Measurements from ENCODE around the gene MED4. TPM values are rescaled to one million over a fixed set of nuclear protein-coding genes. Genes with fewer than 3 reads are reported as not detected.

MED4 gene
- total RNA-seq, 2 donors from 2014 or later: 33.9 to 36.4 TPM

DNA sequence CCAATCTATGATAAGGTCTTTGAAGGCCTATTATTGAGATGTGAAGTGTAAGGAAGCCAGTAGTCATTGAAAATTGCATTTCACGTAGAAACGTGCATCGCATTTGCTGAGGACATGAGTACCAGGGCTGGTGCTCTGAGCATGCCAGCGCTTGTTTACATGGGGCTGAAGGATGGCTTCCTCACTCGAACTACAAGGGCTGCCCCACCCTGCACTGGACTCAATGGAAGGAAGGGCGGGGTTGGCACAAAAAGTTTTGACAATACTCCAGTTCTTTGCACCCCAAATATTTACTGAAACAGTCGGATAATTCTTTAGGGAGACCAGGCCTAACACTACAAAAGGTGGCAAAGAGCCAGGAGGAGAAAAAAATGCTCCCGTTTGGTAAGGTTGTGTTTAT is 28.9 kb upstream of the MED4 start:
- TF ChIP-seq, protein P1, sequence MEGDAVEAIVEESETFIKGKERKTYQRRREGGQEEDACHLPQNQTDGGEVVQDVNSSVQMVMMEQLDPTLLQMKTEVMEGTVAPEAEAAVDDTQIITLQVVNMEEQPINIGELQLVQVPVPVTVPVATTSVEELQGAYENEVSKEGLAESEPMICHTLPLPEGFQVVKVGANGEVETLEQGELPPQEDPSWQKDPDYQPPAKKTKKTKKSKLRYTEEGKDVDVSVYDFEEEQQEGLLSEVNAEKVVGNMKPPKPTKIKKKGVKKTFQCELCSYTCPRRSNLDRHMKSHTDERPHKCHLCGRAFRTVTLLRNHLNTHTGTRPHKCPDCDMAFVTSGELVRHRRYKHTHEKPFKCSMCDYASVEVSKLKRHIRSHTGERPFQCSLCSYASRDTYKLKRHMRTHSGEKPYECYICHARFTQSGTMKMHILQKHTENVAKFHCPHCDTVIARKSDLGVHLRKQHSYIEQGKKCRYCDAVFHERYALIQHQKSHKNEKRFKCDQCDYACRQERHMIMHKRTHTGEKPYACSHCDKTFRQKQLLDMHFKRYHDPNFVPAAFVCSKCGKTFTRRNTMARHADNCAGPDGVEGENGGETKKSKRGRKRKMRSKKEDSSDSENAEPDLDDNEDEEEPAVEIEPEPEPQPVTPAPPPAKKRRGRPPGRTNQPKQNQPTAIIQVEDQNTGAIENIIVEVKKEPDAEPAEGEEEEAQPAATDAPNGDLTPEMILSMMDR (IDR thresholded peaks at IDR 0.05): no peak
- TF ChIP-seq POLR2AphosphoS5 (IDR thresholded peaks at IDR 0.05): peak; percentile 40
- intact Hi-C loops (cut with DNase I): loop anchor here (2.0 to 10.0 kb wide), 3 partner anchors 29 to 441 kb away; partner anchors contain the start of genes MED4 and RB1
- Histone ChIP-seq H3K27ac (peak overlapping the region; percentile 13 to 41), H3K4me3 (no peak overlapping the region), H3K9me3 (no peaks in the 10 kb centered on the region), H3K36me3 (no peaks in the 10 kb centered on the region), H3K27me3 (replicated peaks; ENCODE audit: insufficient read depth) (no peaks in the 10 kb centered on the region), H3K4me1 (replicated peaks) (peaks cover 14% of the 10 kb centered on the region)
- 48% methylated on average over 8 of the region's 8 CpGs for WGBS
- DNase-seq (ENCODE audit: low spot score): peak; percentile 41

DNA sequence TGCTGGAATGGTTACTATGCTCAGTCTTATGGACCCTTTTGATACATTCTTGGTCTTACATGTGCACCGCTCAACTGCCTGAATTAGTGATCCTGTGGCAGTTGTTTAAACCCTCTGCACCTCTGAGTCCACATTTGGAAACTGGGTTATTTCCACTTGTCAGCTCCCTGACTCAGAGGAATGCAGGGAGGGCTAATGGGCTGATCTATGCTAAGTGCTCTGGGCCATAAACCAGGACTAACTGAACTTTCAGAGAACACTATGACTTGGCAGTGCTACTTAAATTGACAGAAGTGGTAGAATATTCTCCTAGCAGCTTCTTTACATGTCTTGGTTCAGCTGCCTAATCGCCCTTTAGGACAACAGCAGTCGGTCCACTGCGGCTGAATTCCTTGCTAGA is 26.8 kb upstream of the MED4 start:
- no peak for DNase-seq (ENCODE audit: low spot score)
- Histone ChIP-seq H3K36me3 (no peaks in the 10 kb centered on the region), H3K27me3 (replicated peaks; ENCODE audit: insufficient read depth) (no peaks in the 10 kb centered on the region), H3K4me1 (replicated peaks) (peaks cover 9% of the 10 kb centered on the region), H3K4me3 (no peak overlapping the region), H3K9me3 (no peaks in the 10 kb centered on the region), H3K27ac (no peak overlapping the region)
- TF ChIP-seq POLR2A (IDR thresholded peaks at IDR 0.05) (no peak), POLR2AphosphoS5 (IDR thresholded peaks at IDR 0.05) (peak; percentile 12)
- TF ChIP-seq, protein P1 (IDR thresholded peaks at IDR 0.05): no peak
- WGBS: 65% methylated on average over 4 of the region's 4 CpGs
- intact Hi-C loops (cut with DNase I): loop anchor here (2.0 to 10.0 kb wide), 3 partner anchors 27 to 443 kb away; partner anchors contain the start of genes MED4 and RB1

DNA sequence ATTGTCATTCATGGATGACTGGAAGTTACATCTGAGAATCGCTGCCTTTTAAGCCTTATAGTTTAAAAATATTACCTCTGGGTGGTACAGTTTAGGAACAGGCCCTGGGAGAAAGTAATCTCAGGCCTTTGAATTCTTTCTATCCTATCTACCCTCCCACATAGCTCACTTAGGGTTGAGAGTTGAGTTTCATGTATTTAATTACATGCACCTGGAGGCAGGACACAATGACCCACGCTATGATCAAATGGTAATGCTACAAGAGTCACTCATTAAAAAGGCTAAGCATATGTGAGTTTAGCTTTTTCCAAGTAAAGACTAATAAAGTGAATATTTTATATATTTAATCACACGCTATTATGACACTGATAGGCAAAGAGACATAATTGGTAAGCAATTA is 25.3 kb upstream of the MED4 start:
- no peak for DNase-seq (ENCODE audit: low spot score)
- H3K4me1 ChIP-seq (replicated peaks): peaks cover 7% of the 10 kb centered on the region
- H3K27ac ChIP-seq: no peak overlapping the region
- H3K27me3 ChIP-seq (replicated peaks; ENCODE audit: insufficient read depth): no peaks in the 10 kb centered on the region
- H3K4me3 ChIP-seq: no peak overlapping the region
- H3K9me3 ChIP-seq: no peaks in the 10 kb centered on the region
- WGBS: 79% methylated on average over 3 of the region's 3 CpGs
- no peaks in the 10 kb centered on the region for H3K36me3 ChIP-seq
- TF ChIP-seq, protein P1 (IDR thresholded peaks at IDR 0.05): no peak
- no peak for TF ChIP-seq POLR2A (IDR thresholded peaks at IDR 0.05)
- TF ChIP-seq POLR2AphosphoS5 (IDR thresholded peaks at IDR 0.05): no peak
- intact Hi-C loops (cut with DNase I): loop anchor here (5.0 to 10.0 kb wide), 2 partner anchors 182 to 445 kb away; partner anchors contain the start of gene RB1

DNA sequence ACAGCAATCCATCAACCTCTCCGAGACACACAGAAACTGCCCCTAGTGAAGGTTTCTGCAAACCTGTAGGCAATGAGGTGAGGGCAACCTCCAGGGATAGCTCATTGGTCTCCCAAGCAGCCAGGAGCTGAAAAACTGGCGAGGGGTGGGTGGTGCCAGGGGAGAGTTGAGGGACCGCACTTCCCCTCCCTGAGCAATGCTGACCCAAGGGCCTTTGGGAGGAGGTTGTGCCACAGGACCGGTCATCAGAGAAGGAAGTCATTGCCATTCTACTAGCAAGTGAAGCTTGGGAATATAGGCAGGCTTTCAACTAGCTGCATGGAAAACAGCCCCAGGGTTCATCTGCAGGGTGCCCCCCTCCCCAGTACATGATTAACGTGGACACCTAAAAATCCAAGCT is 23.1 kb upstream of the MED4 start:
- no peaks in the 10 kb centered on the region for H3K4me1 ChIP-seq (replicated peaks)
- H3K27me3 ChIP-seq (replicated peaks; ENCODE audit: insufficient read depth): no peaks in the 10 kb centered on the region
- no peak overlapping the region for H3K4me3 ChIP-seq
- WGBS: 92% methylated on average over 5 of the region's 5 CpGs
- no peaks in the 10 kb centered on the region for H3K36me3 ChIP-seq
- H3K27ac ChIP-seq: no peak overlapping the region
- intact Hi-C loops (cut with DNase I): no loop called here
- H3K9me3 ChIP-seq: no peaks in the 10 kb centered on the region
- TF ChIP-seq POLR2AphosphoS5 (IDR thresholded peaks at IDR 0.05): no peak
- TF ChIP-seq, protein P1 (IDR thresholded peaks at IDR 0.05): no peak
- TF ChIP-seq POLR2A (IDR thresholded peaks at IDR 0.05): no peak
- DNase-seq (ENCODE audit: low spot score): no peak

DNA sequence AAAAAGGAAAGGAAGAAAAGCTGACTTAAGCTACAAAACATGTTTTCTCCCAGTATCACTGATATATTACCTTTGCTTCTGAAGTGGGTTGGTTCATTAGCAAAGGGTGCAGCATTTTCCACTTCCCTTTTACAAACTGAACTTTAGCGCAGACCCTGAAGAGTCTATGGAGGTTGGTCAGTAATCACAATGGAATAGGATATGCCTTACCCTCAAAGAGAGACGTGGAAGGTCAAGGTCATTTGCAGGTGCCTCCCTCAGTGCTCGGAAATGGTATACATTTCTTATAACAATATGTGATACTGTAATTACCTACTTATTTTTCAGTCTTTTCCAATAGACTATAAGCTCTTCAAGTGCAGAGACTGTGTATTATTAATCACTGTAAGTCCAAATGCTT is 21.9 kb upstream of the MED4 start:
- intact Hi-C loops (cut with DNase I): no loop called here

More for the DNA sequence above, 21.9 kb upstream of the MED4 start:
- WGBS: 65% methylated on average over 3 of the region's 3 CpGs
- DNase-seq (ENCODE audit: low spot score): no peak
- no peaks in the 10 kb centered on the region for H3K27me3 ChIP-seq (replicated peaks; ENCODE audit: insufficient read depth)
- no peaks in the 10 kb centered on the region for H3K4me1 ChIP-seq (replicated peaks)
- H3K27ac ChIP-seq: no peak overlapping the region
- TF ChIP-seq, protein P1 (IDR thresholded peaks at IDR 0.05): no peak
- TF ChIP-seq POLR2AphosphoS5 (IDR thresholded peaks at IDR 0.05) (no peak), POLR2A (IDR thresholded peaks at IDR 0.05) (no peak)
- no peaks in the 10 kb centered on the region for H3K36me3 ChIP-seq
- H3K9me3 ChIP-seq: no peaks in the 10 kb centered on the region
- no peak overlapping the region for H3K4me3 ChIP-seq

Data from prostate gland (tissue), 2 donors.